GM21526 (cell line): ENCODE measurements around the gene SLC45A3.

Experiments
- ATAC-seq: cut with Tn5 transposase; IDR thresholded peaks from one replicate; pipeline ENCODE4 v1.9.1; 2021; ENCODE audit warnings: moderate library complexity; ENCODE audit not compliant: unreplicated experiment, low FRiP score

SLC45A3 gene

GRCh38 chr1:205612104-205612503 is 68.2 kb downstream of the SLC45A3 start:
- ATAC-seq: no peak

- no peak for ATAC-seq
Measured at GRCh38 chr1:205610901-205611466, 69.3 kb downstream of the SLC45A3 start.

GRCh38 chr1:205610036-205610435 is 70.3 kb downstream of the SLC45A3 start:
- no peak for ATAC-seq
